Effector memory CD8-positive, alpha-beta T cell (primary cell): ENCODE results near the gene HHATL.

Source experiments
- ATAC-seq: fragments of 150-1000 bp; cut with Tn5 transposase; replicated peaks from 2 replicates; pipeline ENCODE4 v1.10.0; 2021; ENCODE audit warnings: mild to moderate bottlenecking, moderate library complexity
- DNase-seq, 3 experiments: peaks; one replicate each; pipeline ENCODE4 v3.0.0; 2021
- H3K27ac Mint-ChIP-seq, 2 donors: one replicate each; pipeline ENCODE4 v1.8.0; 2022; ENCODE audit warnings: mild to moderate bottlenecking in 2 of 2, mixed read lengths in 2 of 2, moderate library complexity in 2 of 2
- H3K27me3 Mint-ChIP-seq, 2 donors: one replicate each; pipeline ENCODE4 v1.8.0; 2022; ENCODE audit warnings: mixed read lengths in 2 of 2
- H3K36me3 Mint-ChIP-seq: one replicate; pipeline ENCODE4 v1.8.0; 2022; ENCODE audit warnings: mild to moderate bottlenecking, moderate library complexity, mixed read lengths; ENCODE audit not compliant: insufficient read depth
- H3K4me1 Mint-ChIP-seq, 2 donors: one replicate each; pipeline ENCODE4 v1.8.0; 2022; ENCODE audit warnings: low read depth in 2 of 2, mixed read lengths in 2 of 2
- H3K4me3 Mint-ChIP-seq, 2 donors: one replicate each; pipeline ENCODE4 v1.8.0; 2022; ENCODE audit warnings: mild to moderate bottlenecking in 2 of 2, mixed read lengths in 2 of 2, moderate library complexity in 2 of 2
- H3K9me3 Mint-ChIP-seq, 2 donors: one replicate each; pipeline ENCODE4 v1.8.0; 2022; ENCODE audit warnings: mixed read lengths in 2 of 2

Gene HHATL

DNA sequence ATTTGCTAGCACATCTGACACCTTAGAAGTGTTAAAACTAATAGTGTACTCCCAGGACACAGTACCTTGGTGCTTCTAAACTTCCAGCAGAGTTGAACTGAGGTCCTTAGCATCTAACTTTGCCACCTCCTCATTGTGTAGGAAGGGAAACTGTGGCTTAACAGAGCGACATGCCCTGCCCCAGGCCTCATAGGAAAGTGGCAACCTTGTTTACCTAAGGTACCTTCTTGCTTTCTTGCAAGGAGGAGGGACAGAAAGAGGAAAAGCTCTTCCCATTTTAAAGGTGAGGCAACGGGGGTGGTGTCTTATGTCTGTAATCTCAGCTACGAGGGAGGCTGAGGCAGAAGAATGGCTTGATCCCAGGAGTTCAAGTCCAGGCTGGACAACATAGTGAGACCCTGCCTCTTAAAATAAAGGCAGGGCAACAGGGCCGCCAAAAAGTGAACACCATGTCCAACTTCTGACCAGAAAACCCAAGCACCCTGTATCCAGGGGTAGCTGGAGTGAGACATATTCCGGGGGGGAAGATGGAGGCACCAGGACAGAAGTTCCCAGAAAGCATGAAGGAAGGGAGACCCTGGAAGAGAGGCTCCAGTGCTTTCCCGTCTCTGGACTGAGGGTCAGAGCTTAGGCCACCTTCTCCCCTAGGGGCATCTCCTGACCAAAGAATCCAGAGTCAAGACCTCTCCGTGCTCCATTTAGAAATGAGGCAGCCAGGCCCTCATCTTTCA is 17.8 kb downstream of the HHATL start:
- ATAC-seq (no peak), DNase-seq (no peak)
- no peaks in the 10 kb centered on the region for H3K9me3 Mint-ChIP-seq
- H3K4me3 Mint-ChIP-seq = no peak overlapping the region
- peaks cover 33 to 78% of the 10 kb centered on the region in 2 donors for H3K27me3 Mint-ChIP-seq
- H3K27ac Mint-ChIP-seq = no peak overlapping the region
- peaks cover 0 to 2% of the 10 kb centered on the region in 2 donors for H3K4me1 Mint-ChIP-seq
- H3K36me3 Mint-ChIP-seq = no peaks in the 10 kb centered on the region

DNA sequence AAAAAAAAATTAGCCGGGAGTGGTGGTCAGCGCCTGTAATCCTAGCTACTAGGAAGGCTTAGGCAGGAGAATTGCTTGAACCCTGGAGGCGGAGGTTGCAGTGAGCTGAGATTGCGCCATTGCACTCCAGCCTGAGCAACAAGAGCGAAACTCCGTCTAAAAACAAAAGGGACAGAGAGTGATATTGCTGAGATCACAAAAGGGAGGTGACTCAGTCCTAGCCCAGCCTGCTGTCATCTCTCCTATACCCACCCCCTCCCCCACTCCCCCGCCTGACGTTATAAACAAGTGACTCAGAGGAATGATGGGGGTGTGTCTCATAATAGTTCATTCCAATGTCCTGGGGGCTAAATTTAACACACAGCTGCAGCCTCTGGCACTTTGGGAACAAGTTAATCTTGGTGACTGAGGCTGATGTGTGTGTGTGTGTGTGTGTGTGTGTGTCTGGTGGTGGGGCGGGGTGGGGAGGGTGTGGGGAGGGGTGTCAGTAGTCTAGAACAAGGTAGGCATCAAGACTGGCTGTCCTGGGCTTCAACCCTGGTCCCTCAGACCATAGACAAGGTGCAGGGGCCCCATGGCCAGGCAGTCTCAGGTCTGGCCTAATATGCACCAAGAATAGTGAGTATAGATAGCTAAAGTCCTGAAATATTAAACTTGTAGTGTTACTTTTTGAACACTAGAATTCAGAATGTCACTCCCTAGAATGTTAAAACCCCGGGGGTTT is 18.6 kb downstream of the HHATL start:
- H3K4me3 Mint-ChIP-seq = no peak overlapping the region
- ATAC-seq = no peak
- no peak overlapping the region for H3K27ac Mint-ChIP-seq
- no peak for DNase-seq
- no peaks in the 10 kb centered on the region for H3K36me3 Mint-ChIP-seq
- H3K27me3 Mint-ChIP-seq = peaks cover 35 to 78% of the 10 kb centered on the region in 2 donors
- no peaks in the 10 kb centered on the region for H3K9me3 Mint-ChIP-seq
- H3K4me1 Mint-ChIP-seq = peaks cover 0 to 2% of the 10 kb centered on the region in 2 donors

- H3K9me3 Mint-ChIP-seq = peaks cover 0 to 4% of the 10 kb centered on the region in 2 donors
- peak overlapping the region in 1 of 2 donors; percentile 16 for H3K27ac Mint-ChIP-seq
- DNase-seq = no peak
- peaks cover 49 to 76% of the 10 kb centered on the region in 2 donors for H3K27me3 Mint-ChIP-seq
- no peaks in the 10 kb centered on the region for H3K36me3 Mint-ChIP-seq
- H3K4me3 Mint-ChIP-seq = no peak overlapping the region
- peaks cover 0 to 2% of the 10 kb centered on the region in 2 donors for H3K4me1 Mint-ChIP-seq
- ATAC-seq = no peak
These were observed 20.1 kb downstream of the HHATL start for GRCh38 chr3:42682301-42683070.

DNA sequence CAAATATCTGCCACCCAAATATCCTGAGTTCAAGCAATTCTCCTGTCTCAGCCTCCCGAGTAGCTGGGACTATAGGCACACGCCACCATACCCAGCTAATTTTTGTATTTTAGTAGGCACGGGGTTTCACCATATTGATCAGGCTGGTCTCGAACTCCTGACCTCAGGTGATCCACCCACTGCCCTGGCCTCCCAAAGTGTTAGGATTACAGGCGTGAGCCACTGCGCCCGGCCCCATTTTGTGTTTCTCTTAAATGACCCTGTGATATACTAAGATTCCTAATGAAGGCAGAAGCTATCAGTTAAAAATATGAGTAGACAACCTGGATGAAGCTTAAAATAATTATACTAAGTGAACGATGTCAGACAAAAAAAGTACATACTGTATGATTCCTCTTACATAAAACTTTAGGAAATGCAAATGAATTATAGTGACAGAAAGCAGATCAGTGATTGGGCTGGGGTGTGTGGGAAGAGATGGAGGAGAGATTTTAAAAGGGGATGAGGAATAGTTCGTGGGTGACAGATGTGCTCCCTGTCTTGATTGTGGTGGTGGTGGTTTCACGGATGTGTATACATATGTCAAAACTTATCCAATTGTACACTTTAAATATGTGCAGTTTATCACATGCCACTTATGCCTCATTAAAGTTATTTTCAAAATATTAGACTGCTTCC is 21.1 kb downstream of the HHATL start:
- no peak overlapping the region for H3K27ac Mint-ChIP-seq
- ATAC-seq = no peak
- peaks cover 47 to 73% of the 10 kb centered on the region in 2 donors for H3K27me3 Mint-ChIP-seq
- H3K4me3 Mint-ChIP-seq = no peak overlapping the region
- no peaks in the 10 kb centered on the region for H3K36me3 Mint-ChIP-seq
- DNase-seq = no peak
- H3K4me1 Mint-ChIP-seq = peaks cover 0 to 2% of the 10 kb centered on the region in 2 donors
- H3K9me3 Mint-ChIP-seq = peaks cover 0 to 4% of the 10 kb centered on the region in 2 donors

DNA sequence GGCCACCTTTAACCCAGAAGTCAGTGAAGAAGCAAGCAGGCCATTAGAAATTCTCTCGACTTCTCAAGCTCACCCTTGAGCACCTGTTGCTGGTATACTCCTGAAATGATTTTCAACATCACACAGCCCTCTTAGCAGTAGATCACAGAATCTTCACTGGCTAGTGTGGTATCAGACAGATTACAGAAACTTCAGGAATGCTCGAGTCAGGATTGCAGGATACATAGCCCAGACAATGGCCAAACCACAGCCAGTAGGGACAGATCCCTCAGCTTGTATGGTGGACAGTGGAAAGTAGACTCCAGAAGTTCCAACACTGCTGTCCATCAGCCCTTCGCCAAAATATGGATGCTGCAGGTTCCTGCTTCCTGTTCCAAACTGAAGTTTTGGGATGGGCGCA is 21.8 kb downstream of the HHATL start:
- Mint-ChIP-seq H3K4me1 (peaks cover 0 to under 1% of the 10 kb centered on the region in 2 donors), H3K27me3 (peaks cover 47 to 66% of the 10 kb centered on the region in 2 donors), H3K4me3 (no peak overlapping the region), H3K9me3 (peaks cover 0 to 4% of the 10 kb centered on the region in 2 donors), H3K27ac (no peak overlapping the region), H3K36me3 (no peaks in the 10 kb centered on the region)
- ATAC-seq = no peak
- no peak for DNase-seq

GRCh38 chr3:42680271-42680670 is 22.3 kb downstream of the HHATL start:
- no peak for ATAC-seq
- Mint-ChIP-seq H3K4me3 (no peak overlapping the region), H3K9me3 (peaks cover 0 to 4% of the 10 kb centered on the region in 2 donors), H3K27me3 (peaks cover 47 to 60% of the 10 kb centered on the region in 2 donors), H3K36me3 (peaks cover 3% of the 10 kb centered on the region), H3K4me1 (no peaks in the 10 kb centered on the region), H3K27ac (no peak overlapping the region)
- no peak for DNase-seq

GRCh38 chr3:42678447-42678846 is 24.2 kb downstream of the HHATL start:
- DNase-seq (no peak), ATAC-seq (no peak)
- H3K4me1 Mint-ChIP-seq = no peaks in the 10 kb centered on the region
- peaks cover 0 to 4% of the 10 kb centered on the region in 2 donors for H3K9me3 Mint-ChIP-seq
- no peak overlapping the region for H3K27ac Mint-ChIP-seq
- peaks cover 3% of the 10 kb centered on the region for H3K36me3 Mint-ChIP-seq
- H3K27me3 Mint-ChIP-seq = peaks cover 45 to 48% of the 10 kb centered on the region in 2 donors
- H3K4me3 Mint-ChIP-seq = no peak overlapping the region

GRCh38 chr3:42675909-42676308 is 26.7 kb downstream of the HHATL start:
- peaks cover 29 to 38% of the 10 kb centered on the region in 2 donors for H3K27me3 Mint-ChIP-seq
- no peaks in the 10 kb centered on the region for H3K4me1 Mint-ChIP-seq
- no peak overlapping the region for H3K27ac Mint-ChIP-seq
- ATAC-seq (no peak), DNase-seq (no peak)
- H3K4me3 Mint-ChIP-seq = no peak overlapping the region
- H3K9me3 Mint-ChIP-seq = peaks cover 0 to 4% of the 10 kb centered on the region in 2 donors
- H3K36me3 Mint-ChIP-seq = peaks cover 3% of the 10 kb centered on the region

GRCh38 chr3:42674146-42674545 is 28.5 kb downstream of the HHATL start:
- Mint-ChIP-seq H3K4me3 (no peak overlapping the region), H3K36me3 (peaks cover 3% of the 10 kb centered on the region), H3K27ac (no peak overlapping the region), H3K9me3 (peaks cover 0 to 4% of the 10 kb centered on the region in 2 donors), H3K4me1 (no peaks in the 10 kb centered on the region), H3K27me3 (peaks cover 20 to 23% of the 10 kb centered on the region in 2 donors)
- ATAC-seq (no peak), DNase-seq (no peak)

GRCh38 chr3:42673082-42673481 is 29.5 kb downstream of the HHATL start:
- H3K9me3 Mint-ChIP-seq = peaks cover 0 to 2% of the 10 kb centered on the region in 2 donors
- H3K27ac Mint-ChIP-seq = no peak overlapping the region
- H3K4me1 Mint-ChIP-seq = no peaks in the 10 kb centered on the region

GRCh38 chr3:42672515-42672914 is 30.1 kb downstream of the HHATL start:
- Mint-ChIP-seq H3K27me3 (peaks cover 5 to 26% of the 10 kb centered on the region in 2 donors), H3K27ac (no peak overlapping the region), H3K4me3 (no peak overlapping the region), H3K9me3 (no peaks in the 10 kb centered on the region), H3K4me1 (peaks cover 0 to 2% of the 10 kb centered on the region in 2 donors), H3K36me3 (peaks cover 3% of the 10 kb centered on the region)
- DNase-seq = no peak
- no peak for ATAC-seq

More at GRCh38 chr3:42673082-42673481, 29.5 kb downstream of the HHATL start:
- H3K36me3 Mint-ChIP-seq = peaks cover 3% of the 10 kb centered on the region
- H3K4me3 Mint-ChIP-seq = no peak overlapping the region
- no peak for DNase-seq
- peaks cover 10 to 23% of the 10 kb centered on the region in 2 donors for H3K27me3 Mint-ChIP-seq
- ATAC-seq = no peak

- Mint-ChIP-seq H3K27me3 (peaks cover 0 to 24% of the 10 kb centered on the region in 2 donors), H3K27ac (no peak overlapping the region), H3K9me3 (no peaks in the 10 kb centered on the region), H3K4me3 (no peak overlapping the region), H3K36me3 (peaks cover 8% of the 10 kb centered on the region), H3K4me1 (peaks cover 0 to 2% of the 10 kb centered on the region in 2 donors)
- DNase-seq (no peak), ATAC-seq (no peak)
These were observed 31.9 kb downstream of the HHATL start for GRCh38 chr3:42670670-42671069.

- ATAC-seq (no peak), DNase-seq (no peak)
- Mint-ChIP-seq H3K4me3 (no peak overlapping the region), H3K36me3 (peaks cover 6% of the 10 kb centered on the region), H3K27ac (no peak overlapping the region), H3K9me3 (no peaks in the 10 kb centered on the region), H3K4me1 (peaks cover 0 to 2% of the 10 kb centered on the region in 2 donors), H3K27me3 (peaks cover 0 to 24% of the 10 kb centered on the region in 2 donors)
These were observed 32.5 kb downstream of the HHATL start for GRCh38 chr3:42670051-42670576.
